Sciatic nerve (tissue), 2 donors: ENCODE data around the gene NKAPD1. TPM values are rescaled to one million over a fixed set of nuclear protein-coding genes. Genes with fewer than 3 reads are reported as not detected.
A peak's percentile ranks its signal among the peaks of the same experiment; 100 is the strongest.

Experiments used
- ATAC-seq: fragments of 200-7000 bp; cut with Tn5 transposase; one replicate; pipeline ENCODE4 v1.9.1; 2020; ENCODE audit warnings: mild to moderate bottlenecking, moderate library complexity
- DNase-seq: peaks from one replicate; pipeline ENCODE4 v3.0.0-alpha.2; 2020; ENCODE audit warnings: low spot score
- intact Hi-C: fragments of 100-400 bp; cut with DNase I; formaldehyde crosslinking; loops from one replicate; pipeline ENCODE4 v1.14.2; 2022
- total RNA-seq: library from RNA; stranded (reverse); fragmentation: NEBNext Ultra II Directional; extraction: Animal tissue kit (Norgen Biotek cat#: 25700); gene quantifications from one replicate; pipeline ENCODE4 v1.2.1, GENCODE V29; 2021
- donor health status: DM: no; HTN: no; CAD: no.
- donor health status: DM: no; HTN: no; CAD: no.

Gene NKAPD1
- total RNA-seq, 1 donor from 2014 or later = 18.1 TPM

DNA sequence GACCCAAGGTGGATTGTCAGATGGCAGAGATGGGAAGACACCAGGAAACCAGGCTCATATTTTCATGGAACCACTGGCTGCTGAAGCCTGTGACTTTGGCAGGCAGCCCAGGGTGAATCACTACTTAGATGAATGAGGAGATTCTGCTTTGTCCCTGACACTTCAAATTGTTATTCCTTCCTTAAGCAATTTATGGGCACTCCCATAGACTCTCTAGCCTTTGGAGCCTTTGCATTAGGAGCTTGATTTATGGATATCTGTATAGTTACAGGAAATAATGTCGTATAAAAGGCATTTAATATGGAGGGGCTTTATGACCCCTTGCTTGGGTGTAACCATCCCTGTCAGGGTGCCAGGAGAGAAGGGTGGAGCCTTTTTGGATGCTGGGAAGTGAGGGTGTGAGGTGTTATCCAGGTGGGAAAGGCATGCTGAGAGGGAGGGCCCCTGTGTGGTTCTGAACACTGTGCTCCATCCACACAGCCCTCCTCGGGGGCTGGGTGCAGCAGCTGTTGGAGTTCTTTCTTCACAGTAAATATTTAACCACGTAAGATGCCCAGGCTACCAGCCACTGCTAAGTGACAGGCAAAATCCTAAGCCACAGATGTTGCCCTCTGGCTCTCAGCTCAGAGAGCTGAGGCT lies 54.5 kb downstream of the NKAPD1 start:
- no peak for ATAC-seq
- intact Hi-C loops = no loop called here
- DNase-seq = peak; percentile 66

GRCh38 chr11:112129656-112130055 lies 55.6 kb downstream of the NKAPD1 start:
- peak; percentile 76 for ATAC-seq
- intact Hi-C loops = no loop called here
- no peak for DNase-seq

DNA sequence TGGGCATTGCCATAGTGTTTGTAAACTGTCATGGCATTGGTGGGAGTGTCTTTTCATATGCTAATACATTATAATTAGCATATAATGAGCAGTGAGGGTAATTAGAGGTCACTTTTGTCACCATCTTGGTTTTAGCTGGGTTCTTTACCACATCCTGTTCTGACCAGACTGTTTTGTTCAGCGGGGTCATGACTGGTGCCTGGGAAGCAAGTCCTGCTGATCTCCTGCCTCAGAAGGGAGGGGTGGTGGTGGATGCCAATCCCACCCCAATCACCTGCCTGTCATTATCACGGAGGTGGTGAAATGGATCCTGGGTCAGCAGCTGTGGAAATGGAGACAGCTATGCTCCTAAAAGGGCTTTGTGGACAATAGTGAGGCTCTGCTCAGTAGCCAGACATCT lies 58.6 kb downstream of the NKAPD1 start:
- intact Hi-C loops = no loop called here
- ATAC-seq (no peak), DNase-seq (no peak)

DNA sequence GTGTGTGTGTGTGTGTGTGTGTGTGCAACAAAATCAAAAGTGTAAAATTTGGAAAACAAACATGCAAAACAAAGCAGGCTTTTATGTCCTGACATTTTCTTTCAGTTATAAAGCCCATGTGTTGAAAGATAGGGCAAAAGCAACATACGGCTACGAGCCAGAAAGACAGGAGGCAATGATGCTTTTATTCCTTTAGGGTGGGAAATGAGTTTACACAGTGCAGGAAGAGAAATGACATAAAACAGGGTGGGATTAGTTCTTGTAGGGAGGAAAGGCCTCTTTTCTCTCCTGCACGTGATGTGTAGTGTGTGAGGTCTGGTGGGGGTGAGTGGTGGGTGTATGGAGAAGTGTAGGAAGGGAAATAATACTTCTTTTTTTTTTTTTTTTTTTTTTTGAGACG lies 60.4 kb downstream of the NKAPD1 start:
- intact Hi-C loops = no loop called here
- DNase-seq = no peak

More for the DNA sequence above, 60.4 kb downstream of the NKAPD1 start:
- no peak for ATAC-seq

Other genes starting within 250 kb of the NKAPD1 start
- 27.6 TPM for gene ALG9, start 202.7 kb upstream of the NKAPD1 start, total RNA-seq
- gene FDXACB1, start 195.1 kb upstream of the NKAPD1 start, total RNA-seq = 1.7 TPM
- gene CFAP68, start 194.8 kb upstream of the NKAPD1 start, total RNA-seq = 18.8 TPM
- 1,238 TPM for gene CRYAB, start 162.5 kb upstream of the NKAPD1 start, total RNA-seq
- gene HSPB2, start 161.6 kb upstream of the NKAPD1 start, total RNA-seq = 14.4 TPM
- gene C11orf52, start 155.4 kb upstream of the NKAPD1 start, total RNA-seq = not detected
- 45.2 TPM for gene DIXDC1, start 137.0 kb upstream of the NKAPD1 start, total RNA-seq
- 19.4 TPM for gene DLAT, start 48.9 kb upstream of the NKAPD1 start, total RNA-seq
- 1.8 TPM for gene PIH1D2, start 282 bp upstream of the NKAPD1 start, total RNA-seq
- gene TIMM8B, start 12.5 kb downstream of the NKAPD1 start, total RNA-seq = 30.8 TPM
- 75.5 TPM for gene SDHD, start 12.6 kb downstream of the NKAPD1 start, total RNA-seq
- 20.3 TPM for gene IL18, start 89.8 kb downstream of the NKAPD1 start, total RNA-seq
- gene TEX12, start 93.1 kb downstream of the NKAPD1 start, total RNA-seq = 0.58 TPM
- 15.6 TPM for gene BCO2, start 101.2 kb downstream of the NKAPD1 start, total RNA-seq
- gene PTS, start 152.1 kb downstream of the NKAPD1 start, total RNA-seq = 39.5 TPM
- not detected for gene PLET1, start 186.6 kb downstream of the NKAPD1 start, total RNA-seq